BJ (cell line): ENCODE data around the gene KERA. TPM values are rescaled to one million over a fixed set of nuclear protein-coding genes. Genes with fewer than 3 reads are reported as not detected.

Experiments used
- CTCF ChIA-PET: fragments of 350-600 bp; formaldehyde crosslinking; extraction: SDS; loops from one replicate; lab custom pipeline; 2021; ENCODE audit warnings: antibody characterized with exemption, inconsistent platforms; lab: Yijun Ruan, JAX
- POLR2A ChIA-PET: fragments of 300-600 bp; sonication (Branson Sonifier 250); formaldehyde crosslinking; extraction: SDS; loops from one replicate; lab custom pipeline; 2021; ENCODE audit warnings: antibody characterized with exemption; lab: Charles Lee
- DNase-seq: peaks from one replicate; pipeline ENCODE4 v3.0.0-alpha.2; 2011; ENCODE audit warnings: low read depth
- H3K27me3 ChIP-seq: 2 replicates; pipeline ENCODE4 v1.6.0; 2011; ENCODE audit warnings: low read length; ENCODE audit not compliant: control insufficient read depth, insufficient read depth
- H3K36me3 ChIP-seq: 2 replicates; pipeline ENCODE4 v1.5.1; 2011; ENCODE audit warnings: low read length; ENCODE audit not compliant: control insufficient read depth, insufficient read depth
- H3K4me3 ChIP-seq: 2 replicates; pipeline ENCODE4 v1.5.1; 2011; ENCODE audit warnings: low read depth, mild to moderate bottlenecking, control low read depth, low read length
- CTCF ChIP-seq: IDR thresholded peaks from 2 replicates; pipeline ENCODE4 v1.5.1; 2011; ENCODE audit warnings: low read depth, mild to moderate bottlenecking, control low read depth, inconsistent platforms, low read length, moderate library complexity; ENCODE audit not compliant: insufficient read depth
- polyA plus RNA-seq: library from polyadenylated mRNA; depleted of rRNA; stranded (reverse); fragments of >200 nt; gene quantifications from 2 replicates; pipeline ENCODE4 v1.2.3, GENCODE V29; 2011

KERA gene
- polyA plus RNA-seq, 1 experiment: not detected

- POLR2A ChIA-PET: interaction anchor here (0.6 kb wide), 2 partner anchors 72 to 274 kb away, joined by 3 read pairs; no protein-coding TSS in a partner anchor
- peak; percentile 93 for DNase-seq
- Histone ChIP-seq H3K27me3 (no peaks in the 10 kb centered on the region), H3K4me3 (no peak overlapping the region), H3K36me3 (no peaks in the 10 kb centered on the region)
- CTCF ChIA-PET: interaction anchor here (1.4 to 1.6 kb wide), 2 partner anchors 11 to 14 kb away, joined by 3 to 5 read pairs; no protein-coding TSS in a partner anchor
- no peak for TF ChIP-seq CTCF
Observed at GRCh38 chr12:91053951-91054715, 3.7 kb downstream of the KERA start.

- Histone ChIP-seq H3K36me3 (no peaks in the 10 kb centered on the region), H3K4me3 (no peak overlapping the region), H3K27me3 (no peaks in the 10 kb centered on the region)
- no peak for TF ChIP-seq CTCF
- POLR2A ChIA-PET: no interaction called here
- CTCF ChIA-PET: no interaction called here
- no peak for DNase-seq
Observed at GRCh38 chr12:91052026-91052425, 5.8 kb downstream of the KERA start.

- ChIA-PET POLR2A (no interaction called here), CTCF (interaction anchor here (1.5 kb wide), 1 partner anchor 47 kb away, joined by 4 read pairs; no protein-coding TSS in a partner anchor)
- TF ChIP-seq CTCF: no peak
- Histone ChIP-seq H3K27me3 (no peaks in the 10 kb centered on the region), H3K36me3 (no peaks in the 10 kb centered on the region), H3K4me3 (no peak overlapping the region)
- no peak for DNase-seq
Observed at GRCh38 chr12:91044586-91044985, 13.2 kb downstream of the KERA start.

- ChIA-PET POLR2A (no interaction called here), CTCF (interaction anchor here (1.4 to 1.5 kb wide), 2 partner anchors 21 to 48 kb away, joined by 4 read pairs; no protein-coding TSS in a partner anchor)
Observed at GRCh38 chr12:91043408-91043807, 14.4 kb downstream of the KERA start.

More at GRCh38 chr12:91043408-91043807, 14.4 kb downstream of the KERA start:
- TF ChIP-seq CTCF: no peak
- no peaks in the 10 kb centered on the region for H3K27me3 ChIP-seq
- no peak overlapping the region for H3K4me3 ChIP-seq
- no peak for DNase-seq
- H3K36me3 ChIP-seq: no peaks in the 10 kb centered on the region
